Suprapubic skin (tissue), 4 donors: ENCODE measurements around the gene PPP2R5B. TPM values are rescaled to one million over a fixed set of nuclear protein-coding genes. Genes with fewer than 3 reads are reported as not detected.

Experiments used
- DNase-seq, 2 donors: peaks; one replicate each; pipeline ENCODE4 v3.0.0-alpha.2; 2019; ENCODE audit warnings: low spot score in 2 of 2
- H3K27ac ChIP-seq: fragments of 200-600 bp; sonication (generic); one replicate; pipeline ENCODE4 v1.5.1; 2019
- H3K27me3 ChIP-seq: fragments of 200-600 bp; sonication (generic); one replicate; pipeline ENCODE4 v1.5.1; 2019
- H3K36me3 ChIP-seq: fragments of 200-600 bp; sonication (generic); one replicate; pipeline ENCODE4 v1.5.1; 2019
- H3K4me1 ChIP-seq: fragments of 200-600 bp; sonication (generic); one replicate; pipeline ENCODE4 v1.5.1; 2019
- H3K4me3 ChIP-seq: fragments of 200-600 bp; sonication (generic); one replicate; pipeline ENCODE4 v1.5.1; 2019; ENCODE audit warnings: mild to moderate bottlenecking
- H3K9me3 ChIP-seq: fragments of 200-600 bp; sonication (generic); one replicate; pipeline ENCODE4 v1.5.1; 2019
- CTCF ChIP-seq, 2 donors: fragments of 200-600 bp in 1 of 2; fragments of 450-650 bp in 1 of 2; sonication (generic) in 1 of 2; IDR thresholded peaks; one replicate each; pipeline ENCODE4 v1.5.1; 2016 to 2019; ENCODE audit warnings: antibody characterized with exemption in 2 of 2, mild to moderate bottlenecking in 1 of 2, moderate library complexity in 1 of 2
- EP300 ChIP-seq: sonication (generic); formaldehyde crosslinking; IDR thresholded peaks from one replicate; pipeline ENCODE4 v1.6.1; 2017; ENCODE audit warnings: antibody characterized with exemption
- POLR2A ChIP-seq, 2 donors: fragments of 450-650 bp; IDR thresholded peaks; one replicate each; pipeline ENCODE4 v1.6.1; 2017; ENCODE audit warnings: antibody characterized with exemption in 2 of 2, mild to moderate bottlenecking in 2 of 2, moderate library complexity in 2 of 2
- POLR2AphosphoS5 ChIP-seq, 3 donors: sonication (generic); formaldehyde crosslinking; IDR thresholded peaks; one replicate each; pipeline ENCODE4 v1.6.1; 2017; ENCODE audit warnings: antibody characterized with exemption in 3 of 3
- WGBS: methylation state at CpG from one replicate; pipeline ENCODE4 v1.1.5; 2018; 5-methylcytosine and 5-hydroxymethylcytosine counted together
- total RNA-seq, 4 donors: library from RNA; depleted of rRNA; stranded (reverse); fragments of >200 nt; gene quantifications; one replicate each; pipeline ENCODE4 v1.1.0, GENCODE V29; 2016

Gene PPP2R5B
- total RNA-seq, 4 donors from 2014 or later, result 20.1 to 38.3 (median 27.3) TPM

- peaks cover 11% of the 10 kb centered on the region for H3K36me3 ChIP-seq
- peaks cover 21% of the 10 kb centered on the region for H3K4me1 ChIP-seq
- H3K9me3 ChIP-seq, result no peaks in the 10 kb centered on the region
- H3K4me3 ChIP-seq, result no peak overlapping the region
- TF ChIP-seq POLR2AphosphoS5 (IDR thresholded peaks at IDR 0.05), result no peak
- 86% methylated on average over 6 of the region's 7 CpGs for WGBS
- no peaks in the 10 kb centered on the region for H3K27me3 ChIP-seq
- H3K27ac ChIP-seq, result no peak overlapping the region
- no peak for DNase-seq
Measured at GRCh38 chr11:64890522-64890939, 34.0 kb upstream of the PPP2R5B start.

- no peak overlapping the region for H3K4me3 ChIP-seq
- peaks cover 18% of the 10 kb centered on the region for H3K4me1 ChIP-seq
- no peaks in the 10 kb centered on the region for H3K9me3 ChIP-seq
- WGBS, result 89% methylated on average over 21 of the region's 25 CpGs
- H3K36me3 ChIP-seq, result peaks cover 19% of the 10 kb centered on the region
- DNase-seq, result no peak
- TF ChIP-seq POLR2AphosphoS5 (IDR thresholded peaks at IDR 0.05) (no peak), EP300 (no peak), CTCF (IDR thresholded peaks at IDR 0.05) (no peak), POLR2A (IDR thresholded peaks at IDR 0.05) (no peak)
- H3K27ac ChIP-seq, result no peak overlapping the region
- H3K27me3 ChIP-seq, result no peaks in the 10 kb centered on the region
Measured at GRCh38 chr11:64891215-64891848, 33.2 kb upstream of the PPP2R5B start.

GRCh38 chr11:64891880-64892279 lies 32.6 kb upstream of the PPP2R5B start:
- no peak overlapping the region for H3K27ac ChIP-seq

GRCh38 chr11:64892411-64892831 lies 32.1 kb upstream of the PPP2R5B start:
- Histone ChIP-seq H3K27ac (no peak overlapping the region), H3K9me3 (no peaks in the 10 kb centered on the region), H3K27me3 (no peaks in the 10 kb centered on the region), H3K4me1 (peaks cover 18% of the 10 kb centered on the region), H3K36me3 (peaks cover 30% of the 10 kb centered on the region), H3K4me3 (no peak overlapping the region)
- no peak for DNase-seq
- TF ChIP-seq EP300, result no peak
- TF ChIP-seq POLR2A (IDR thresholded peaks at IDR 0.05), result no peak
- TF ChIP-seq POLR2AphosphoS5 (IDR thresholded peaks at IDR 0.05), result no peak
- no peak for TF ChIP-seq CTCF (IDR thresholded peaks at IDR 0.05)
- WGBS, result 80% methylated on average over 11 of the region's 11 CpGs

More at GRCh38 chr11:64891880-64892279, 32.6 kb upstream of the PPP2R5B start:
- DNase-seq, result no peak
- Histone ChIP-seq H3K9me3 (no peaks in the 10 kb centered on the region), H3K4me3 (no peak overlapping the region), H3K27me3 (no peaks in the 10 kb centered on the region), H3K36me3 (peaks cover 25% of the 10 kb centered on the region), H3K4me1 (peaks cover 18% of the 10 kb centered on the region)
- TF ChIP-seq POLR2A (IDR thresholded peaks at IDR 0.05) (no peak), POLR2AphosphoS5 (IDR thresholded peaks at IDR 0.05) (no peak), EP300 (no peak), CTCF (IDR thresholded peaks at IDR 0.05) (no peak)
- whole genome bisulfite sequencing, result 76% methylated on average over 5 of the region's 5 CpGs

- Histone ChIP-seq H3K4me3 (no peak overlapping the region), H3K4me1 (peaks cover 14% of the 10 kb centered on the region), H3K27me3 (no peaks in the 10 kb centered on the region), H3K9me3 (no peaks in the 10 kb centered on the region), H3K27ac (no peak overlapping the region), H3K36me3 (peaks cover 34% of the 10 kb centered on the region)
- no peak for TF ChIP-seq POLR2A (IDR thresholded peaks at IDR 0.05)
- TF ChIP-seq CTCF (IDR thresholded peaks at IDR 0.05), result no peak
- no peak for TF ChIP-seq POLR2AphosphoS5 (IDR thresholded peaks at IDR 0.05)
- TF ChIP-seq EP300, result no peak
- WGBS, result 96% methylated on average over 7 of the region's 10 CpGs
- DNase-seq, result no peak
Measured at GRCh38 chr11:64892838-64893193, 31.7 kb upstream of the PPP2R5B start.
